Dedifferentiated amniotic fluid mesenchymal stem cell (primary cell): ENCODE measurements around the gene CNIH4.
"Not testable (repeated sequence)": the region's sequence is repeated elsewhere in the genome, so short reads cannot be mapped to it uniquely, and the experiment has no call there.

Source experiments
- DNase-seq: peaks from one replicate; pipeline ENCODE4 v3.0.0-alpha.2; 2016; ENCODE audit errors: extremely low spot score

The CNIH4 gene

DNA sequence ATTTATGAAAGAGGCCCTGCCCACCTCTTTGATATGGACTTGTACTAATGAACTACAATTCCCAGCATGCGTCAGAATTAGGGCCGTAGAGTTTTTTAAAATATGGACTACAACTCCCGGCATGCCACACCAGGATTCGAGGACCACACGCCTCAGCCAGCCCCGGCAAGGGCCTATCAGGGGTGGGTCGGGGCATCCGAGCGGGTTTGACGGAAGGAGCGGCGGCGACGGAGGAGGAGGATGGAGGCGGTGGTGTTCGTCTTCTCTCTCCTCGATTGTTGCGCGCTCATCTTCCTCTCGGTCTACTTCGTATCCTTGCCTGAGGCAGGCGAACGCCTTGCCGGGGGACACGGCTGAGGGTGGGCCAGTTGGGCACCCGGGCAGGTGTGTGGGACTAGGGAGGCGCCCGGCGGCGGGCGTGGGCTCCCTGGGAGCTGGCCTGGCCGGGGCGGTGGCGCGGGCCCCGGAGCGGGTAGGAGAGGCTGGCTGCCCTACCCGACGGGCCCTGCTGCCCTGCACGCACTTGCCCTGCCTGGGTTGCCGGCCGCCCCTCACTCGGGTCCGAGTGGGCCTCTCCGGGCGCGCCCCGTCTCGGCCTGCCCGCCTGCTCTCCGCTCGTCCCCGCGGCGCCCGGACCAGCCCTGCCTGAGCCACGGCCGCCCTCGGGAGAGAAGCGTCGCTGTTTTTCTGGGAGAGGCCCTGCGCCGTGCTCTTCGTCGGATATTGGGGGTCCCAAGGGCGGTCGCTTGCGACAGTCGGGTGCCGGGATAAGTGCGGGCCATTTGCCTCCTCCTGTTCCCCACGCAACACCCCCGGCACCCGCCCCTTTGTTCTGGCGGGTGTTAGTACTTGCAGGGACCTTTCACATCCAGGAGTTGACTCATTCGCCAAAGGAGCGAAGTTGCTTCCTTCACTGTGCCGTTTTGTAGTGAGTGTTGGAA is at the start of gene CNIH4:
CNIH4 (plus strand) TSS at position 195 of the 941 bp plus-strand sequence; CDS start at position 241, 46 bp downstream.
- DNase-seq = peak; percentile 98

GRCh38 chr1:224308064-224308463 is 48.6 kb upstream of the CNIH4 start:
- DNase-seq = no peak

DNA sequence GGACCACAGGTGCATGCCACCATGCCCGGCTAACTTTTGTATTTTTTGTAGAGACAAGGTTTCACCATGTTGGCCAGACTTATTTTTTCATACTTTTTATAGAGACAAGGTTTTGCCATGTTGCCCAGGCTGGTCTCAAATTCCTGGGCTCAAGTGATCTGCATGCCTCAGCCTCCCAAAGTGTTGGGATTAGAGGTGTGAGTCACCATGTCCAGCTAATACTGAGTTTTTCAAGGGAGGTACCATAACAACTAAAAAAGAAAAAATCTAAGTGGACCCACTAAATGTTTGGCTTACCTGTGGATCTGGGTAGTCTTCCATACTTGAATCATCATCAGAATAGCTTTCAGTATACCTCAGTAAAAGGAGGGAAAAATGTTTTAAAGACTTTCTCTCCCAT is 45.2 kb upstream of the CNIH4 start:
- DNase-seq = not testable (repeated sequence)

DNA sequence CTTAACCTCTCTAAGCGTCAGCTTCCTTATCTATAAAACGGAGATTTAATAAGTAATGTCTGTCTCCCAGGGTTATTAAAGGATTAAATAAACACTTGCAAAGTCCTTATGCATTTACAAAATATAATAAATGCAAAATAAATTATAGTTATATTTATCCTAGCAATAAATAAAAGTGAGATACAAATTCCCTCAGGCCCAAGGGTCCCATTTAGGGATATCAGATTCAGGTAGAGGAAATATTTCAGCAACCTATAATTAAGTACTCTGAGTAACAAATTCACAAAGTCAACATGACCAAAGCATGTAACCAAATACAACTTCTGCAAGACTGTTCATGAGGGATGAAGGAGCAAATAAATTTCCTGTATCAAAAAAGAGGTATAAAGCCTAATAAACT is 44.7 kb upstream of the CNIH4 start:
- no peak for DNase-seq

GRCh38 chr1:224317383-224318045 is 39.2 kb upstream of the CNIH4 start:
- no peak for DNase-seq

DNA sequence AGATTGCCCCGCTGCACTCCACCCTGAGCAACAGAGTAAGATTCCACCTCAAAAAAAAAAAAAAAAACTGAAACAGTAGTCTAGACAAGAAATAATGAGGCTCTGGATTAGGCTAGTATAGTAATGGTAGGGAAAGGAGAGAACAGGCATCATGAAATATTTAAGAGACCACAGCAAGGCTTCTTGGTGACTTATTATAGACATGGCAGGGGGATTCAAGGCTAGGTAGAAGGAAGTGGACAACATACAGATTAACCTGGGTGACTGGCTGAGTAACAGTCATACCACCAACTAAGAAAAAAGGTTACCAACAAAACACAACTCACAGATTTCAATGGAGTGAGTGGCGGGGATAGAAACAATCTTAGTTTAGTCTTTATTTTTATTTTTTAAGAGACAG is 35.0 kb upstream of the CNIH4 start:
- no peak for DNase-seq

DNA sequence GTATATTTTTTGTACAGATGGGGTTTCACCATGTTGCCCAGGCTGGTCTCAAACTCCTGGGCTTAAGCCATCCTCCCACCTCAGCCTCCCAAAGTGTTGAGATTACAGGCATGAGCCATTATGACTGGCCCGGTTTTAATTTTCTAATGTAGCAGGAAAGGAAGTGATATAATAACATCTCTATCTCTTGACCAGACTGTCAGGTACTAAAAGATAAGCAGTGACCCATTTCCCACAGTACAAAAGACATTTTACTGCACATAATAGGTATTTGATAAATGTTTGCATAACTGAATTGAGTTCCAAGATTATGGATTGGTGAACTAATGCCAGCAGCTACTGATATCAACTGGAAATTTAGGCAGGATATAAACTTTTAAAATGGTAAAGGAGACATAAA is 30.7 kb upstream of the CNIH4 start:
- DNase-seq = no peak

GRCh38 chr1:224328644-224329043 is 28.0 kb upstream of the CNIH4 start:
- no peak for DNase-seq

GRCh38 chr1:224329484-224329841 is 27.2 kb upstream of the CNIH4 start:
- no peak for DNase-seq

GRCh38 chr1:224329842-224330753 is 26.6 kb upstream of the CNIH4 start, which contains the start of gene NVL:
TSS of gene NVL (minus strand) at chr1:224330172. CDS start at chr1:224330127, 45 bp downstream.
- peak; percentile 78 for DNase-seq

- DNase-seq = no peak
These were observed 25.4 kb upstream of the CNIH4 start for GRCh38 chr1:224331326-224331725.

GRCh38 chr1:224331824-224332223 is 24.9 kb upstream of the CNIH4 start:
- no peak for DNase-seq

DNA sequence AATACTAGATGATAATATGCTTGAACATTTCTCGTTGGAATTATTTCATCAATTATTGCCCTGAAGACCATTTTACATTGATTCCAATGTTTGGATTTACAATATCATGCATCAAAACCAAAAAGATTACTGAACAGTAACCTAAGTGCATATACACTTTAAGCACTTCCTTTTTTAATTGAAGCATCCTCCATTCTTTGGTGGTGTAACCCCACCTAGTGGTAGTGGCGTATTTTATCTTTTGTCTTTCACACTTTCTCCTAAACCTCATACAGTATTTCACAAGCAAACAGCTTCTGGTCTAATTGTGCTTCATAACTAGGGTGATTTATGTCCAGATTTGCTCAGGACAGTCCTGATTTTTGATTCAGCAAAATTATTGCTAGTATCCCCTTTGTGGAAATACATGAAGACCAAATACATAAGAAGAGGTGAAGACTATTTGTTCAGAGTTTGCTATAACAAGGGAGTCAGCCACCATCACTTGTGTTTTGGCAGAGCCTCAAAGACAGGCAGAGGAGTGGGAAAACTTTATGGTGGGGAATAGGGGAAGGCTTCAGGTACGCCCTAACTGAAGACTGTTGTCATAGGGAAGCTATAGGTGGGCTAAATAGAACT is 23.3 kb upstream of the CNIH4 start:
- peak; percentile 44 for DNase-seq

DNA sequence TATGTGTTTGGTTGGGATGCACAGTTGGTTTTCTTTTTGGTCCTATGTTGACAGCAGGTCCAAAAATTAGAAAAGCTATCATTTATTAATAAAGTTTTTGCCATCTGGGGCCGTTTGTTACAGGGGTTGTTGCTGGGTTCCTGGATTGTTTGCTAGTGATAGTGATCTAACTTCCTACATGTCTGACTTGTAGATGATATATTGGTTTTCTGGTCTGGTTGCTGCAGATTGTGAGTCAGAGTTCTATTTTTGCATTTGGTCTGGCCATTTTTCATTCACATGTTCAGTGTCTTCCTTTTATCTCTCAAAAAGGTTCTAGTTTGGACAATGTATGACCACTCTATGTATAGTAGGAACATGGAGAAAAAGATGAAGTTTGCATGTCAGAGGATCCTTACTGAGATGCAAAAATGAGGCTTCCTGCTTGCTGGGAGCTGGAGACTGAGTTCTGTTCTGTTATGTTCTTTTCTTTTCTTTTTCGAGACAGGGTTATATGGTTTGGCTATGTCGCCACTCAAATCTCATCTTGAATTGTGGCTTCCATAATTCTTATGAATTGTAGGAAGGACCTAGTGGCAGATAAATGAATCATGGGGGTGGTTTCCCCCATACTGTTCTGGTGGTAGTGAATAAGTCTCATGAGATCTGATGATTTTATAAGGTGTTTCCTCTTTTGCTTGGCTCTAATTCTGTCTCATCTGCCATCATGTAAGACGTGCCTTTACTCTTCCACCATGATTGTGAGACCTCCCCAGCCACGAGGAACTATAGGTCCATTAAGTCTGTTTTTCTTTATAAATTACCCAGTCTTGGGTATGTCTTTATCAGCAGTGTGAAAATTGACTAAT is 22.5 kb upstream of the CNIH4 start:
- DNase-seq = no peak

GRCh38 chr1:224338150-224338838 is 18.4 kb upstream of the CNIH4 start:
- no peak for DNase-seq

GRCh38 chr1:224339442-224340033 is 17.1 kb upstream of the CNIH4 start:
- DNase-seq = no peak

GRCh38 chr1:224340453-224341384 is 16.0 kb upstream of the CNIH4 start:
- not testable (repeated sequence) for DNase-seq

- no peak for DNase-seq
These were observed 13.0 kb upstream of the CNIH4 start for GRCh38 chr1:224343679-224344078.
